Adipocyte (in vitro differentiated cells): ENCODE measurements around the gene GRIA4.
"Not testable (repeated sequence)": the region's sequence is repeated elsewhere in the genome, so short reads cannot be mapped to it uniquely, and the experiment has no call there.

Experiments
- DNase-seq: peaks from one replicate; pipeline ENCODE4 v3.0.0-alpha.2; 2015; ENCODE audit warnings: low read depth
- H3K27me3 ChIP-seq: replicated peaks from 2 replicates; pipeline ENCODE4 v1.7.0; 2013; ENCODE audit warnings: mild to moderate bottlenecking, low read length, moderate library complexity; ENCODE audit not compliant: control insufficient read depth, insufficient read depth
- H3K36me3 ChIP-seq: 2 replicates; pipeline ENCODE4 v1.7.0; 2013; ENCODE audit warnings: low read length, mild to moderate bottlenecking, moderate library complexity; ENCODE audit not compliant: control insufficient read depth, insufficient read depth, severe bottlenecking
- H3K4me1 ChIP-seq: 2 replicates; pipeline ENCODE4 v1.7.0; 2013; ENCODE audit warnings: mild to moderate bottlenecking, low read length, moderate library complexity; ENCODE audit not compliant: control insufficient read depth, insufficient read depth
- H3K4me3 ChIP-seq: 2 replicates; pipeline ENCODE4 v1.7.0; 2013; ENCODE audit warnings: mild to moderate bottlenecking, low read length, moderate library complexity
- H3K9ac ChIP-seq: 2 replicates; pipeline ENCODE4 v1.7.0; 2013; ENCODE audit warnings: mild to moderate bottlenecking, low read length, moderate library complexity
- H3K9me3 ChIP-seq: 2 replicates; pipeline ENCODE4 v1.7.0; 2013; ENCODE audit warnings: mild to moderate bottlenecking, low read length, moderate library complexity; ENCODE audit not compliant: control insufficient read depth

Gene GRIA4

DNA sequence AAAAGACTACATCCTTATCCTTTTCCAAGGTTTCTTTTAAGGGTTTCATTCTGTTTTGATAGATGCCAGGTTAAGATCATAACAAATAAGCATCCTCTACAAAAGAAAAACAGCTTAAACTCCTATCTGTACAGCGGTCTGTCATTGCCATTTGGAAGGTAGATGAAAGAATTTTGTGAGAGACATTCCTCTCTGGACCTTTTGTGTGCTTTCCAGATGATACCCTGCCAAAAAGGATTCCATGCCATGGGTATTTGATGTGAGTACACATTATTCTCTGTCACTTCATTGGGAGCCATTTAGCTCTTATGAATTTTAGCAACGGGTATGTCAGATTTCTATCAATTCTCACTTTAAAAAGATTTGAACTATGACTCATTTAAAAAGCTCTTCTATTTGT, 153.7 kb downstream of the GRIA4 start:
- H3K4me1 ChIP-seq, result no peaks in the 10 kb centered on the region
- no peaks in the 10 kb centered on the region for H3K9me3 ChIP-seq
- no peaks in the 10 kb centered on the region for H3K27me3 ChIP-seq
- no peak overlapping the region for H3K9ac ChIP-seq
- no peak overlapping the region for H3K4me3 ChIP-seq
- DNase-seq, result no peak
- H3K36me3 ChIP-seq, result no peaks in the 10 kb centered on the region

- no peaks in the 10 kb centered on the region for H3K4me1 ChIP-seq
- no peak overlapping the region for H3K9ac ChIP-seq
- H3K4me3 ChIP-seq, result no peak overlapping the region
- no peaks in the 10 kb centered on the region for H3K27me3 ChIP-seq
- DNase-seq, result no peak
- no peaks in the 10 kb centered on the region for H3K9me3 ChIP-seq
- no peaks in the 10 kb centered on the region for H3K36me3 ChIP-seq
Observed at GRCh38 chr11:105767931-105768330, 158.1 kb downstream of the GRIA4 start.

DNA sequence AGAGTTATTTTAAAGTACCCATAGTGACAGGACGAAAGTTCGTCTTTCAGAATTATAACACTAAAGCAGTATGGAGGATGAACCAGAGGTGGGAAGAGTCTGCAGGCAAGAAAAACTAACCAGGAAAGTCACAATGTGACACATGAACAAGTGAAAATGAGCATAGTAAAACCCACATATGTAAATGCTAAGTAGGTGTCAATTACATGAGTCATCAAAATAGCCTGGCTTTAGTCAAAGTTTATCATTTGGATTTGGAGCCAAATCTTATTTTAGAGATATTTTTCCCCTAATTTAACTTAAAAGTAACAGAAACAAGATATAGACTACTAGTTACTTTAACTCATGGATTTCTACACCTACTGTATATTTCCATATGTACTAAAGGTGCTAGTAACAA, 159.8 kb downstream of the GRIA4 start:
- no peaks in the 10 kb centered on the region for H3K4me1 ChIP-seq
- no peaks in the 10 kb centered on the region for H3K36me3 ChIP-seq
- no peaks in the 10 kb centered on the region for H3K9me3 ChIP-seq
- H3K4me3 ChIP-seq, result no peak overlapping the region
- DNase-seq, result no peak
- no peak overlapping the region for H3K9ac ChIP-seq
- no peaks in the 10 kb centered on the region for H3K27me3 ChIP-seq

DNA sequence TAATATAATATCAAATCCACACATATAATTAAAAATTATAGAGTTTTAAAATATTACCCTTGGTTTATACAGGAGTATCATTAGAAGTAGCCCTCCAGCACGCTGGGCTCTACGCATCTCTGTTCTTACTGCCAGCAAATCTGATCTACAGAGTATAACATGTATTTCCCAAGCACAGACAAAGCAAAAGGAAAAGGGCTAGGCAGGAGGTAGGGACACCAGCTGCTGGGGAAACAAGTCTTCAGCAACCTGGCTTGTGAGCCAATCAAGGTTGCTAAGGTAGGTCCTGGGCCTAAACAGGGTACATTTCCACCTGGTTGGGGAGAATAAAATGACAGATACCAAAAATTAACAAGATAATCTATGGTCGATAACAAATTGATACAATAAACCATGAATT, 163.6 kb downstream of the GRIA4 start:
- not testable (repeated sequence) for H3K4me3 ChIP-seq, H3K9ac ChIP-seq, H3K4me1 ChIP-seq, H3K9me3 ChIP-seq, H3K27me3 ChIP-seq, H3K36me3 ChIP-seq, DNase-seq

GRCh38 chr11:105774899-105775298, 165.0 kb downstream of the GRIA4 start:
- H3K4me1 ChIP-seq, result no peaks in the 10 kb centered on the region
- H3K27me3 ChIP-seq, result no peaks in the 10 kb centered on the region
- H3K9ac ChIP-seq, result no peak overlapping the region
- no peak overlapping the region for H3K4me3 ChIP-seq
- H3K9me3 ChIP-seq, result no peaks in the 10 kb centered on the region
- DNase-seq, result no peak
- no peaks in the 10 kb centered on the region for H3K36me3 ChIP-seq

DNA sequence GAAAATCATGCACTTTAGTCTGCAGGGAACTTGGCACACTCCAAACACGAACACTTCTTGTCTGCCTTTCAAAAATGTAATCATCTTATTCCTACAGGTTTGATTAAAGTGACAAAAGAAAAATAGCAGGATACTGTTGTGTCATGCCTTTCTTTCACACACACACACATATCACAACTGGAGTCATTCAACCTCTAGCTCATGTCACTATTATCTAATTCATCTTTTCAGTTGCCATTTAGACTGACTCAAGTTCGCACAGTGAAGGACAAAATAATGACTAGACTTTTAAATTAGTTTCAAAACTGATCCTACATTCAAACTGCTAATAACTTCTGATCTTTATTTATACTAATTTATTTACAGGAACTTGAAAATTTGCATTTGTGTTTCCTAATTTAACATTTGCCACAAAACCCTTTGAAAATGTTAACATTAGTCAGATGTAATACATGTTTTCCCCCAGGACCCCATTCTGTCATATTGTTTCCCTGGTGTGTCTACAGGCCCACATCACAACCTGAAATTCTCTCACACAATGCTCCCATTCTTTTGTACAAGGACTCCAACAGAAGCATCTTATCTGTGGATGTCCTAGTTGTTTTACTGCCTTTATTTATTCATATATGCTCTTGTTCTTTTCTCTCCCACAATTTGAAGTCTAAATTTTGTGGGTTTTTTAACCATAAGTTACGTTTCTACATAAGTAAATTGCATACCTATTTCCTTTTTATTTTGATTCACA, 171.1 kb downstream of the GRIA4 start:
- Histone ChIP-seq H3K27me3 (no peaks in the 10 kb centered on the region), H3K4me3 (no peak overlapping the region), H3K9me3 (no peaks in the 10 kb centered on the region), H3K9ac (no peak overlapping the region), H3K4me1 (no peaks in the 10 kb centered on the region), H3K36me3 (no peaks in the 10 kb centered on the region)
- DNase-seq, result no peak

DNA sequence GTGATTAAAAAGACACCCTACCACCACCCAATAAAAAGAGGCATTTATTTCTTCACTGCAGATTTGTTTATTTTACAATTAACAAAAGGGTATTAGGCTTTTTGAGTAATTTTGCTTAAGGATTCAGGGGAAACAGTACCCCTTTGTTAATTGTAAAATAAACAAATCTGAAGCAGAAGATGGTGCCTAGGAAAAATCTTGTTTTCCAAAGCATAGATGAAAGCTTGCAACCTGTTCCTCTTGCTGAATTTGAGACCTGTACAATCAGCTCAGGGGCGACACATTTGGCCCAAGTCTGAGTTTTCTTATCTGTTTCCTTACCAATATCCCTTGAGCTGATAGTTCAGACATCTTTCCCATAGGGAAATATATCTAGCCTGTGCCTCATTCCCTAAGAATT, 171.9 kb downstream of the GRIA4 start:
- no peaks in the 10 kb centered on the region for H3K27me3 ChIP-seq
- no peak overlapping the region for H3K4me3 ChIP-seq

GRCh38 chr11:105783216-105783615, 173.3 kb downstream of the GRIA4 start:
- Histone ChIP-seq H3K4me1 (no peaks in the 10 kb centered on the region), H3K9ac (no peak overlapping the region), H3K4me3 (no peak overlapping the region), H3K27me3 (no peaks in the 10 kb centered on the region), H3K36me3 (no peaks in the 10 kb centered on the region), H3K9me3 (no peaks in the 10 kb centered on the region)
- no peak for DNase-seq

More for the DNA sequence above, 171.9 kb downstream of the GRIA4 start:
- no peak overlapping the region for H3K9ac ChIP-seq
- no peaks in the 10 kb centered on the region for H3K9me3 ChIP-seq
- DNase-seq, result no peak
- no peaks in the 10 kb centered on the region for H3K4me1 ChIP-seq
- H3K36me3 ChIP-seq, result no peaks in the 10 kb centered on the region

DNA sequence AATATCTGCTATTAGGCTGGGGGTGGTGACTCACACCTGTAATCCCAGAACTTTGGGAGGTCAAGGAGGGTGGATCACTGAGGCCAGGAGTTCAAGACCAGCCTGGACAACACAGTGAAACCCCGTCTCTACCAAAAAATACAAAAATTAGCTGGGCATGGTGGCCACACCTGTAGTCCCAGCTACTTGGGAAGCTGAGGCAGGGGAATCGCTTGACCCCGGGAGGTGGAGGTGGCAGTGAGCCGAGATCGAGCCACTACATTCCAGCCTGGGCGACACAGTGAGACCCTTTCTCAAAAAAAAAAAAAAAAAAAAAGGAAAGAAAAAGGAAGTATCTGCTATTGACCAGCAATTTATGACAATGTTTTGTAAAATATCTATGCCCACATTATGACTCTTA, 176.0 kb downstream of the GRIA4 start:
- H3K9me3 ChIP-seq, H3K9ac ChIP-seq, H3K4me1 ChIP-seq, DNase-seq, H3K36me3 ChIP-seq, H3K27me3 ChIP-seq, H3K4me3 ChIP-seq: not testable (repeated sequence)

GRCh38 chr11:105786741-105787140, 176.9 kb downstream of the GRIA4 start:
- no peaks in the 10 kb centered on the region for H3K4me1 ChIP-seq
- no peaks in the 10 kb centered on the region for H3K36me3 ChIP-seq
- H3K9me3 ChIP-seq, result no peaks in the 10 kb centered on the region
- H3K9ac ChIP-seq, result no peak overlapping the region
- no peaks in the 10 kb centered on the region for H3K27me3 ChIP-seq
- no peak overlapping the region for H3K4me3 ChIP-seq
- no peak for DNase-seq

DNA sequence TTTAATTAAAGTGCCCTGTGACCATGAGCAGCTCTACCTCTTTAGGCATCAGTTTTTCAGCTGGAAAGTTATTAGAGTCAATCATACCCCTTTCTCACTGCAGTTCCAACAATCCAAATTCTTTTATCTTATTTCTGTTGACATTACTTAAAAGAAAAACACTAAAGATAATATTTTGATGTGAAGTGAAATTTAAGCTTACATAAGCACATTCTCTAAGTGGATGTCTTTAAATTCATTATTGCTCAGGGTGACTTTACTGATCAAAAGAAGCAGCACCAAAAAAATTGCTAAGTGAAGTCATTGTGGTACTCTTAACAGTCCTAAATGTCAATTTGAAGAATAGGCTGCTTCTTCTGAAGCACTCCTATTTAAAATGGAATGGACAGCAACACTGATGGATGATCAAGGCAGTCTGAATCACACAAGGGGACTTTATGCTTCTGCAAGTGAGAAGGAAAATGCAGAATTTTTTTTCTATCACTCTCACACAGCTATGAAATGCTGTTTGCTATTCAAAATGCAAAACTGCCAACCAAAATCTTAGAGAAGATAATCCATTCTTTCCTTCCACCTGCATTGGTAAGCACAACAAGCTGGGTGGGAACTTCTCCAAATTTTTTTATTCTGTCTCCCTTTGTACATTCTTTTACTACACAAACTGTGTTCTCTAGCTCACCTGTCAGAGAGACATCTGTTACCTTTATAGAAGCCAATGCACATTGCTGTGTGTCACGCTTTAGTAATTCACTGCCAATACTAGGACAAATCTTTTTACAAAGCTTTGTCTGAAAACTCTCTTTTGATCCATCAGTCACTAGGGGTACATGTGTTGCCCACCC, 179.9 kb downstream of the GRIA4 start:
- H3K36me3 ChIP-seq, result no peaks in the 10 kb centered on the region
- H3K9ac ChIP-seq, result no peak overlapping the region
- DNase-seq, result no peak
- no peaks in the 10 kb centered on the region for H3K9me3 ChIP-seq
- no peaks in the 10 kb centered on the region for H3K4me1 ChIP-seq
- no peaks in the 10 kb centered on the region for H3K27me3 ChIP-seq
- no peak overlapping the region for H3K4me3 ChIP-seq
